Psoas muscle (tissue), 8 donors: Measurements from ENCODE around the gene MYO5B. TPM values are rescaled to one million over a fixed set of nuclear protein-coding genes. Genes with fewer than 3 reads are reported as not detected.

Source experiments
- ATAC-seq, 4 donors: fragments of 200-7000 bp; cut with Tn5 transposase; one replicate each; pipeline ENCODE4 v1.9.1; 2020; ENCODE audit warnings: moderate library complexity in 3 of 4, mild to moderate bottlenecking in 2 of 4
- DNase-seq, 2 donors: peaks; one replicate each; pipeline ENCODE4 v3.0.0-alpha.2; 2020
- H3K27ac ChIP-seq: fragments of 200-600 bp; one replicate; pipeline ENCODE4 v1.8.0; 2022
- H3K27me3 ChIP-seq, 3 donors: fragments of 200-600 bp in 1 of 3; one replicate each; pipeline versions ENCODE4 v1.6.1 to v1.8.0; 2013 to 2022; ENCODE audit warnings: low read length in 2 of 3, mild to moderate bottlenecking in 2 of 3, moderate library complexity in 1 of 3; ENCODE audit not compliant: insufficient read depth in 3 of 3
- H3K36me3 ChIP-seq, 2 donors: fragments of 200-600 bp in 1 of 2; one replicate each; pipeline versions ENCODE4 v1.6.1 to v1.8.0; 2013 to 2022; ENCODE audit warnings: low read depth in 1 of 2, mild to moderate bottlenecking in 1 of 2, moderate library complexity in 1 of 2; ENCODE audit not compliant: insufficient read depth in 1 of 2
- H3K4me1 ChIP-seq: fragments of 200-600 bp; one replicate; pipeline ENCODE4 v1.8.0; 2022
- H3K4me3 ChIP-seq: fragments of 200-600 bp; one replicate; pipeline ENCODE4 v1.8.0; 2022; ENCODE audit warnings: mild to moderate bottlenecking
- H3K9me3 ChIP-seq: fragments of 200-600 bp; one replicate; pipeline ENCODE4 v1.8.0; 2022
- WGBS, 3 donors: extraction: QIAGEN DNeasy Blood & Tissue Kit; methylation state at CpG; one replicate each; pipeline versions ENCODE4 v1.1.6 to v1.1.7; 2013; 5-methylcytosine and 5-hydroxymethylcytosine counted together
- intact Hi-C, 2 donors: fragments of 100-400 bp; cut with DNase I; formaldehyde crosslinking; loops; one replicate each; pipeline versions ENCODE4 v1.11.0 to v1.14.2; 2022
- polyA plus RNA-seq, 3 donors: library from polyadenylated mRNA; stranded (reverse); fragments of 200-250 nt; gene quantifications; one replicate each; pipeline ENCODE4 v1.2.3, GENCODE V29; 2013
- total RNA-seq, 4 donors: library from RNA; stranded (reverse); fragmentation: NEBNext Ultra II Directional in 2 of 4; extraction: Animal tissue kit (Norgen Biotek cat#: 25700) in 2 of 4; gene quantifications; one replicate each; pipeline versions ENCODE4 v1.2.1 to v1.2.4, GENCODE V29; 2021 to 2023
- TF ChIP-seq, protein P1 (sequence below): fragments of 200-600 bp; IDR thresholded peaks from one replicate; pipeline ENCODE4 v1.8.0; 2022; ENCODE audit warnings: antibody characterized with exemption
- donor health status: healthy with polysubstance abuse.
- donor health status: DM: no; HTN: no; CAD: no; lungs with moderate emphysema.
- donor health status: Bipolar disorder and iron deficiency.
- donor health status: healthy.
- donor health status: DM: yes; HTN: yes; CAD: no.
- donor health status: DM: no; HTN: no; CAD: no.
- donor health status: DM: no; HTN: no; CAD: no.
- donor health status: DM: yes; HTN: yes; CAD: no.

The MYO5B gene
- total and polyA plus RNA-seq, 7 donors: 0.10 to 1.2 (median 0.44) TPM

DNA sequence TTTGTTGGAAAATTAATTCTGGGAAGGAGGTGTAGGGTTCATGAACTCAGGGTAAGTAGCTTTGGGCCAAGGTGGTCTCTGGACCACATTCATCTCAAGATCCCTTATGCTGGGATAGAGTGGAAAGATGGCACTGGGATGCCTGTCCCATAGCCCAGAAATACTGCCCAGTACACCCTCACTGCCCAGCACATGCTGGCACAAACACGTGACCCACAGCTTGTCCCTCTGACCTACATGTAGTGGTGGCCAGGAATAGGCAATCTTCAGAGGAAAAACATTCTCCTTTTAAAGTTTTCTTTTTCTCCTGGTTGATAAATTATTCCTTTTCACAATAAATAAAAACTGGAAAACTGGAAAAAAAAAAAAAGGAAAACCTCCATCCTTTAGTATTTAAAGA lies 246.0 kb downstream of the MYO5B start:
- intact Hi-C loops: loop anchor here (5.0 to 10.0 kb wide), 2 partner anchors 246 to 408 kb away; partner anchors contain the start of gene MYO5B (in 1 of the 2)
- no peak for DNase-seq

DNA sequence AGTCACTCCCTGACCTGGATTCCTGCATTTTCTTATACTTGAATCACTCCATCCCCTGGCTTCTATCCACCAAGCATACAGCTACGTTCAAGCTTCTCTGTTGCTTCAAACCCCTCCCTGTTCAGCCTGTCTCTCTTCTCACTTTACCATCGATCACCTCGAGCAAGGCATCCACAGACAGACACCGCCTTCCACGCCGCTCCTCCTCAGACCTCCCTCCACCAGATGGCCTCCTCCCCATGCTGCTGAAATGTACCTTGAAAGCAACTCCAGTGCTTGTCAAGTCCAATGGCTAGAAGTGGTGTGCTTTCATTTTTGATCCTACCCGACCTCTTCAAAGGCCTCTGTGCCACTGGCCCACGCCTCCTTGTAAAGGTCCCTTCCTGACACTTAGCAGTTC lies 250.3 kb downstream of the MYO5B start:
- H3K4me3 ChIP-seq: no peak overlapping the region
- TF ChIP-seq, protein P1, sequence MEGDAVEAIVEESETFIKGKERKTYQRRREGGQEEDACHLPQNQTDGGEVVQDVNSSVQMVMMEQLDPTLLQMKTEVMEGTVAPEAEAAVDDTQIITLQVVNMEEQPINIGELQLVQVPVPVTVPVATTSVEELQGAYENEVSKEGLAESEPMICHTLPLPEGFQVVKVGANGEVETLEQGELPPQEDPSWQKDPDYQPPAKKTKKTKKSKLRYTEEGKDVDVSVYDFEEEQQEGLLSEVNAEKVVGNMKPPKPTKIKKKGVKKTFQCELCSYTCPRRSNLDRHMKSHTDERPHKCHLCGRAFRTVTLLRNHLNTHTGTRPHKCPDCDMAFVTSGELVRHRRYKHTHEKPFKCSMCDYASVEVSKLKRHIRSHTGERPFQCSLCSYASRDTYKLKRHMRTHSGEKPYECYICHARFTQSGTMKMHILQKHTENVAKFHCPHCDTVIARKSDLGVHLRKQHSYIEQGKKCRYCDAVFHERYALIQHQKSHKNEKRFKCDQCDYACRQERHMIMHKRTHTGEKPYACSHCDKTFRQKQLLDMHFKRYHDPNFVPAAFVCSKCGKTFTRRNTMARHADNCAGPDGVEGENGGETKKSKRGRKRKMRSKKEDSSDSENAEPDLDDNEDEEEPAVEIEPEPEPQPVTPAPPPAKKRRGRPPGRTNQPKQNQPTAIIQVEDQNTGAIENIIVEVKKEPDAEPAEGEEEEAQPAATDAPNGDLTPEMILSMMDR: peak; percentile 36
- H3K9me3 ChIP-seq: no peaks in the 10 kb centered on the region
- H3K36me3 ChIP-seq: no peaks in the 10 kb centered on the region
- 42 to 51% (median 47%) methylated on average over 8 of the region's 8 CpGs for WGBS, 3 donors
- H3K27me3 ChIP-seq: peaks cover 0 to 3% (median 0%) of the 10 kb centered on the region in 3 donors
- DNase-seq: peak in 1 of 2 donors; percentile 19
- H3K4me1 ChIP-seq: no peaks in the 10 kb centered on the region
- no peak overlapping the region for H3K27ac ChIP-seq
- intact Hi-C loops: loop anchor here (5.0 to 10.0 kb wide), 3 partner anchors 250 to 413 kb away; partner anchors contain the start of gene MYO5B (in 1 of the 2)
- ATAC-seq: peak in 2 of 4 donors; percentile 57 to 73

More for the DNA sequence above, 246.0 kb downstream of the MYO5B start:
- Histone ChIP-seq H3K36me3 (no peaks in the 10 kb centered on the region), H3K9me3 (no peaks in the 10 kb centered on the region), H3K4me3 (no peak overlapping the region), H3K4me1 (no peaks in the 10 kb centered on the region), H3K27ac (no peak overlapping the region), H3K27me3 (peaks cover 0 to 3% (median 0%) of the 10 kb centered on the region in 3 donors)
- TF ChIP-seq, protein P1: no peak
- whole genome bisulfite sequencing, 3 donors: 28 to 62% (median 32%) methylated on average over 1 of the region's 1 CpG
- no peak for ATAC-seq

DNA sequence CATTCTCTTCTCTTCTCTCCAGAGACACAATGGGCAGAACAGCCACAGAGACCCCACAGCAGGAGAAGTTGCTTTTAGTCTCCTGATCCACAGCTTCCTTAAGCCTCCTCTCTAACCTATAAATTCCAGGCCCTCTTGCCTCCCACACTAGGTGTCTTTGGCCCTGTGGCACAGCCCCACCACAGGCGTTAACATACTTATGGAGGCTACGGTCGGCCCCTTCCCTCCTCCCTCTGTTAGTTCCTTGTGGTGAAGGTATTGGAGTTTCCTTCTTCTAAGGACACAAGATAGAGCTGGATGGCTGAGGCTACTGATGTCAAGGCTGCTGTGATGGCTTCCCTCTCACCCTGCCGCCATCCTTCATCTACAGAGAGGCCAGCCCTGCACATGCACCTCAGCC lies 258.1 kb downstream of the MYO5B start:
- Histone ChIP-seq H3K4me1 (no peaks in the 10 kb centered on the region), H3K27ac (no peak overlapping the region), H3K9me3 (no peaks in the 10 kb centered on the region), H3K4me3 (no peak overlapping the region), H3K27me3 (no peaks in the 10 kb centered on the region), H3K36me3 (no peaks in the 10 kb centered on the region)
- no peak for DNase-seq
- 75 to 97% (median 88%) methylated on average over 4 of the region's 4 CpGs for WGBS, 3 donors
- intact Hi-C loops: no loop called here
- ATAC-seq: no peak
- TF ChIP-seq, protein P1: no peak

DNA sequence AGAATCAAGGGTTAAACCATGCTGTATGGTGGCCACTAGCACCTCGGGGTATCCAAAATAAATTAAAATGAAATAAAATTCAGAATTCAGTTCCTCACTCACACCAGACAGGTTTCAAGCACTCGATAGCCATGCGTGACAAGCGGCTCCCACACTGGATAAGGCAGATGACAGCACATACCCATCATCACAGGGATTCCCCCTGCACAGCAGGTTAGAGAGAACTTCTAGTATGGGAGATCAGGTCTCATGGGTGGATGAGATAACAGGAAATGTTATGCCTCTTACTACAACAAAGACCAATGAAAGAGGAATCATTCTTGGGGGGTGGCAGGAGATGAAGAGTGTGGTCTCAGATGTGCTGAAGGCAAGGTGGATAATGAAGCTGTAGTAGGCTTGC lies 259.7 kb downstream of the MYO5B start:
- ATAC-seq (no peak), DNase-seq (no peak)
- no peaks in the 10 kb centered on the region for H3K27me3 ChIP-seq
- WGBS, 3 donors: 62 to 84% (median 77%) methylated on average over 4 of the region's 4 CpGs
- H3K4me3 ChIP-seq: no peak overlapping the region
- intact Hi-C loops: no loop called here
- H3K36me3 ChIP-seq: no peaks in the 10 kb centered on the region
- no peak overlapping the region for H3K27ac ChIP-seq
- no peaks in the 10 kb centered on the region for H3K9me3 ChIP-seq
- TF ChIP-seq, protein P1: no peak
- H3K4me1 ChIP-seq: no peaks in the 10 kb centered on the region

DNA sequence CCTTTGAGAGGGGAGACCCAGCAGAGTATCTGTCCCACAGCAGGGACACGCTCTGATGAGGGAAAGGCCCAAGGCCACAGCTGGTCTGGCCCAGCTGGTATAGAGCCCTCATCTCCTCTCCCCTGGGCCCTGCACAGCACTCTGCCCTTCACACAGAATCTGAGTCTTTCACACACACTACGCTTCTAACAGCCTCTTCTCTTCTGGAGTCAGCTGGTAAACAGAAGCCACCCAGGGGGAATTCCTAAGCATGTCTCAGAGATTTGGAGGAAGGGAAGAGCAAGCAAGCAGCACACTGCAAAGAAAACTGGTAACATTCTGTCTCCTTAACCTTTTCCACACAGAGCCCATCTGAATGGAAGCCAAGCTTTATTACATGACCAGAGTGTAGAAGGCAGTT lies 260.5 kb downstream of the MYO5B start:
- H3K27me3 ChIP-seq: no peaks in the 10 kb centered on the region
- TF ChIP-seq, protein P1: no peak
- no peak overlapping the region for H3K4me3 ChIP-seq
- DNase-seq (no peak), ATAC-seq (no peak)
- WGBS, 3 donors: 59 to 79% (median 76%) methylated on average over 2 of the region's 2 CpGs
- intact Hi-C loops: no loop called here
- no peak overlapping the region for H3K27ac ChIP-seq
- H3K9me3 ChIP-seq: no peaks in the 10 kb centered on the region
- H3K4me1 ChIP-seq: no peaks in the 10 kb centered on the region
- H3K36me3 ChIP-seq: no peaks in the 10 kb centered on the region
